Fibroblast of gingiva (primary cell): ENCODE data around the gene GCK.
"Not testable (repeated sequence)": the region's sequence is repeated elsewhere in the genome, so short reads cannot be mapped to it uniquely, and the experiment has no call there.

Experiments used
- DNase-seq: peaks from one replicate; pipeline ENCODE4 v3.0.0-alpha.2; 2011; ENCODE audit warnings: low read depth

Gene GCK

GRCh38 chr7:44201813-44202212, 12.6 kb upstream of the GCK start:
- DNase-seq = no peak

- DNase-seq = peak; percentile 86
These were observed 11.6 kb upstream of the GCK start, which contains the start of gene YKT6 for GRCh38 chr7:44200699-44201461. Gene YKT6 (plus strand): TSS chr7:44200978. CDS start chr7:44201136, 158 bp downstream.

- DNase-seq = not testable (repeated sequence)
These were observed 10.9 kb upstream of the GCK start for GRCh38 chr7:44200163-44200562.

- DNase-seq = no peak
These were observed 8.2 kb upstream of the GCK start for GRCh38 chr7:44197474-44197873.

DNA sequence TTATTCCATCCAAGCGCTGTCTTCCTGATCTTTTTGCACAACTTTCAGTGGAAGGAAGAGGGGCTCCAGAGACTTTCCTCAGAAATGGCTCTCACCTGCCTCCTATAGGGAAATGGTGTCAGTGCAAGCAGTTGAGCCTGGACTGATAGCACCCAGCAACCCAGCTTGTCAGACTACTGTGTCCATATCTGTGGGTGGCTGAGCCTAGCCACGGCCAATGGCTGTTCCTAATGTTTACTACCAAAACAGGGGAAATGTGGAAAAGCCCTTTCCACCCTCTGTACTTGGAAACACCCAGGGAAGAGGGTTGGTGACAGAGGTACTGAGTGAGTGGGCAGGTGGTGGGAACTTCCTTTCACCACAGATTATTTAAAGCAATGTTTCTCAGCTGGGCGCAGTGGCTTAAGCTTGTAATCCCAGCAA, 7.2 kb upstream of the GCK start:
- peak; percentile 42 for DNase-seq

GRCh38 chr7:44195889-44196288, 6.7 kb upstream of the GCK start:
- no peak for DNase-seq

GRCh38 chr7:44194562-44195145, 5.4 kb upstream of the GCK start:
- DNase-seq = no peak

- no peak for DNase-seq
These were observed 4.8 kb upstream of the GCK start for GRCh38 chr7:44194069-44194468.

DNA sequence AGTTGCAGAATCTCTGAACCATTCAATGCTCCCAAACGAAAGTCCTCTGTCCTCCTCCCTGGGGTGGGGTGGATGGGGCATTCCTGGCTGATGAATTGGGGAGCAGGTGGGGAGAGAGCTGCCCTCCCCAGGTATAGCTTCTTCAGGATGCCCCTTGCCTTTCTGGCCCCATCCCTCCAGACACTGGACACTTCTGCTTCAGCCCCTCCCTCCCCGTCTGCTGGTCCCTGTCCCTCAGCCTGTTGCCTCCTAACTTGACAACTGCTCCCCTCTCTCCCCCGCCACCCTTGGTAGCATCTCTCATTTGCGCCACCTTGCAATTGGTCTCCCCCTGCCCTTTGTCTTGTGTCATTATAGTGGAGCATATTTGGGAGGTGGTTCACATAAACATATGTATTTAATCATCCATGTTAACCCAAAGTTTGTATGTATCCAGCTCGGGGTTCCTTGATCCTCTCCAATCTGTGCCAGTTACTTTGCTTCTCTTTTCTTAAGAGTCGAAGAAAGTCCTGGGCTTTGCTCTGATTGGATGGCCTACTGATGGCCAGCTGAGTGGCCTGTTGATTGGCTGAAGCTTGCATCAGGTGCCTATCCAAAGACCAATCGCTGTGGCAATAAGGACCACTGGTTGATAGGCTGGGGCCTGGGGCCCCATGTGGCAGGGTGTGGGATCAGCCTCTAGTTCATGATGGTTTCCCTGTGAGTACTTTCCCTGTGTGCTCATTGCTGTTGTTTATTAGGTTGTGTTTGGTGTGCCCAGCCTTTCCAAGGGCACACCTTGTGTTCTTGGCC, 4.0 kb upstream of the GCK start:
- no peak for DNase-seq

DNA sequence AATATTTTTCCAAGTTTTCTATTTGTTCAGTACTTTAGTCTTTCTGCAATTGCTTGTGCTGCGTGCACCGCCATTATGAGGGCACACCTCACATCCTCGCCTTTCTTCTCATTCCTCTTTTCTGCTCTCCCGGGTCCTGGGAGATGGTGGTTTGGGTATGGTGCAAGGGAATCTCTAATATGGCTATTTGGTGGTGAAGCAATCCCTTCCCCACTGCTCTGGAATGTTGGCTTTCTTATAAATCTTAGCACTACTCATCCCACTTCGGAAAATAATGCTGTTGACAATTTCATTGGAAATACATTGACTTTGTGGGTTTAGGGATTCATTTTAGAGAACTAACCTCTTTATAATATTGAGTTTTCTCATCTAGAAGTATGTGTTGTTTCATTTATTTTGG, 1.9 kb upstream of the GCK start:
- DNase-seq = no peak

DNA sequence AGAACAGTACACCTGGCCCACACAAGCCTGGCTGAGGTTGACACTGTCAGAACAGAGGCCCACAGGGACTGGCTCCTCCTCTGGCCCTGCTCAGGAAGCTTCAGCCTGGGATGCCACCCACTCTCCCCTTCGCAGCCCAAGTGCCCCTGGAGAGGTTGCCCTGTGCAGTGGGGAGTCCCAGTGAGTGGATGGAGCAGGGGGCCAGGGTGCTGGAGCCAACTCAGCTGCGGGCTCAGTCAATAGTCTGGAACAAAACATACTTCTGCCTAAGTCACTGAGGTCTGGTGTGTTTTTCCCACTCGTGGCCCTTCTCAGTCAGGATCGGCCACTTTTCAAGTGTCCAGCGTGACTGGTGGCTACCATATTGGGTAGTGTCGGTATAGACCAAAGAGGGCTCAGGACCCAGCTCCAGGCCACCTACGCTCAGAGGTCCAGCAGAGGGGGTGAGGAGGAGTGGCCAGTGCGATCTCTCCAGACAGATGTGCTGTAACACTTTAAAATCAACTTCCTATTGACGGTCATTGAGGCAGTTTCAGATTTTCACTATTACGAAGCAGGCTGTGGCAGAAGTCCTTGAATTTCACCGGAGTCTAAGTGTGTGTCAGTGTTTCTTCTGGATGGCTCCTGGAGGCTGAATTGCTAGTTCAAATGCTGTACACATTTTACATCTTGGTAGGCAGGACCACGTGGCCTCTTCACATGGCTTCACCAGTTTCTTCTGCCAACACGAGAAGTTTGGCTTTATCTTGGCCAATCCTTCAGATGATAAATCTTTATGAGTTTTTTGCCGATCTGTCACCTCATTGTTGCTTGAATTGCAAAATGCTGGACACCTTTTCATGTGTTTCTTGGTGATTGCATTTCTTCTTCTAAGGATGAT, 994 bp upstream of the GCK start:
- no peak for DNase-seq

GRCh38 chr7:44188480-44189225, 586 bp downstream of the GCK start:
- no peak for DNase-seq

- no peak for DNase-seq
These were observed 1.4 kb downstream of the GCK start for GRCh38 chr7:44187636-44188416.

GRCh38 chr7:44186736-44187135, 2.5 kb downstream of the GCK start:
- DNase-seq = no peak

- DNase-seq = no peak
These were observed 3.5 kb downstream of the GCK start for GRCh38 chr7:44185729-44186128.

DNA sequence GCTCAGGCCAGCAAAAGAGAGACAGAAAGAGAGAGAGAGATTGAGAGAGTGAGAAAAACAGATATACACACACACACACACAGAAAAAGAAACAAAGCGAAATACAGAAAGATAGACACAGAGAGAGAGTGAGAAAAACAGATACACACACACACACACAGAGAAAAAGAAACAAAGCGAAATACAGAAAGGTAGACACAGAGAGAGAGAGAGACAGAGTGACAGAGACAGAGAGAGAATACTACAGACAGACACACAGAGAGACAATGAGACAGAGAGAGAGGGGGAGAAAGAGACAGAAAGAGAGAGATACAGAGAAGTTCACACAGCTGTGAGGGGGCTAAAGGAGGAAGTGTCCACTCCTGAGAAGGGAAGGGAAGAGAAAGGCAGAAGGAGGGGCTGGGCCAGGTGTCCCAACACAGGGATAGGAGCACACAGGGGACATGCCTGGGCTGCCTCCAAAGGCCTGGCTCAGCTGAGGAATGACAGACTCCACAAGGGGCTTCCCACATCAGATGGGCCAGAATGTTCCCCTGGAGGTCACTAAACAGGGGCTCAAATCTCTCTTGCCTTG, 4.3 kb downstream of the GCK start:
- DNase-seq = no peak

DNA sequence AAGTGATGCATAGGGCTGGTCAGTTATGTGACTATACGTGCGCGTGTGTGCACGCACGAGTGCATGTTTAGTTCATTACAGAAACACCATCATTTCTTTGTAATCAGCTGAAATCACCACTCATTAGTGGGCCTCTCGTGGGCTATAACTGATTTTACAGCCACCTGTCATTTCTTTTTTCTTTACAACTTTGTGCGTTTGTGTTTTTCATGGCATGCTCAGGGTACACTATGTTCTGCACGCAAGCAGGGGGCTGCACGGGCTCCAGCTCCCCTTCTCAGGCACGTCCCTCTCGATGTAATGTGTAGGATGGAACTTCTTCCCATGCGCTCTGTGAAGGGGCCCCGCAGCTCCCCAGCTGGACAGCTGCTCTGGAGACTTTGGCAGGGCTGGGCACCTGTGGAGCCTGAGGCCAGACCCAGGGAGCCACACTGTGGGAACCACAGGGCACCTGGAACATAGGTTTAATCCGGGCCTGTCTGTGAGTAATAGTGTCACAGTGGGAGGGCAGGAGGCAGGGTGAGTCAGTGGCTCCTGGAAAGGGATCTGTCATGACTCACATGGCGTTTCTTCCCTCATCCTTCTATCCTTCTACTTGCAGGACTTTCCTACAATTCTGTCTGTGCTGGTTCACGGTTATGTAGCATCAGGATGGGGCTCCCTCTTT, 4.9 kb downstream of the GCK start:
- DNase-seq = peak; percentile 34

- DNase-seq = no peak
These were observed 5.9 kb downstream of the GCK start for GRCh38 chr7:44183386-44183785.

DNA sequence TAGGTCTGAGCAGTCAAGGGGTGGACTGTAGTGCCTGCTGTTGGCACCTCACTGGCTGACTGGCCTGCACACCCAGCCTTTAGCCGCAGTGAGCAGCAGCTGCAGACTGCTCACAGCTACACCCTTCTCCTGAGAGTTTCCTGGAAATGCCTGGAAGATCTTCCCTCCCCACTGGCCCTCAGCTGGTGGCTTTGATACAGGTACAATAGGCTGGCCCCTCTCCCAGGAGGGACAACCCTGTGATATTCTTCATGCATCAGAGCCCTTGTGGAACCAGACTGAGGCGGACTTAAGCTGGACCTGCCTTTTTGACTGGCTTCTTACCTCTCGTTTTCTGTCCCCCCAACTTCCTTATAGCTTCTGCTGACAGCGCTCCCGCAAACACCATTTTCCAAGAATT, 6.4 kb downstream of the GCK start:
- DNase-seq = no peak

GRCh38 chr7:44180631-44181030, 8.6 kb downstream of the GCK start:
- no peak for DNase-seq
